ENCODE results near the gene B3GNT4.
A peak's percentile ranks its signal among the peaks of the same experiment; 100 is the strongest.
"Not testable (repeated sequence)": the region's sequence is repeated elsewhere in the genome, so short reads cannot be mapped to it uniquely, and the experiment has no call there.

Gene B3GNT4

GRCh38 chr12:122203301-122204166 is at the start of gene B3GNT4:
B3GNT4 (plus strand) TSS chr12:122203709; CDS start chr12:122204619, 910 bp downstream.
- DNase-seq: peak; percentile 86

- DNase-seq: no peak
These were observed 47.8 kb upstream of the B3GNT4 start for GRCh38 chr12:122155705-122156104.

DNA sequence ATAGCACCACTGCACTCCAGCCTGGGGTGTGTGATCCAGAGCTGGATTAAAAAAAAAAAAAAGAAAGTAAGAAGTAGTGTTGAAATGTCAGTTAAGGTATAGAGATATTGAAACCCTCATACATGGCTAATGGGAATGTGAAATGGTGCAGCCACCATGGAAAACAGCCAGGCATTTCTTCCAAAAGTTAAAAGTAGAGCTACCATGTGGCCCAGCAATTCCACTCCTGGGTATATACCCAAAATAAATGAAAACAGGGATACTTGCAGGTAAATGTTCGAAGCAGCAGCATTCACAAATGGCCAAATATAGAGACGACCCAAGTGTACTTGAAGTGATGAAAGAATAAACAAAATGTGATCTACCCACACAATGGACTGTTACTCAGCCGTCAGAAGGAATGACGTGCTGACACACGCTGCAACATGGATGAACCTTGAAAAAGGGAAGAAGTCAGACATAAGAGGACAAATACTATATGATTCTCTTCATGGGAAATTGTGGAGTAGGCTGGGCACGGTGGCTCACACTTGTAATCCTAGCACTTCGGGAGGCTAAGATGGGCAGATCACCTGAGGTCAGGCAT is 44.7 kb upstream of the B3GNT4 start:
- DNase-seq: no peak

- no peak for DNase-seq
These were observed 43.6 kb upstream of the B3GNT4 start for GRCh38 chr12:122159882-122160281.

DNA sequence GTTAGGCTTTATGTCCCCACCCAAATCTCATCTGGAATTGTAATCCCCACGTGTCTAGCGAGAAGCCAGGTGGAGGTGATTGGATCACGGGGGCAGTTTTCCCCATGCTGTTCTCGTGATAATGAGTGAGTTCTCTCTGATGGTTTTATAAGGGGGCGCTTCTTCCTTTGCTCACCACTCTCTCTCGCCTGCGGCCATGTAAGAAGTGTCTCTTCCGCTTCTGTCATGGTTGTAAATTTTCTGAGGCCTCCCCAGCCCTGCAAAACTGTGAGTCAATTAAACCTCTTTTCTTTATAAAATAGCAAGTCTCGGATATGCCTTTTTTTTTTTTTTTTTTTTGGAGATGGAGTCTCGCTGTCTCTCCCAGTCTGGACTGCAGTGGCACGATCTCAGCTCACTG is 42.7 kb upstream of the B3GNT4 start:
- DNase-seq: no peak

DNA sequence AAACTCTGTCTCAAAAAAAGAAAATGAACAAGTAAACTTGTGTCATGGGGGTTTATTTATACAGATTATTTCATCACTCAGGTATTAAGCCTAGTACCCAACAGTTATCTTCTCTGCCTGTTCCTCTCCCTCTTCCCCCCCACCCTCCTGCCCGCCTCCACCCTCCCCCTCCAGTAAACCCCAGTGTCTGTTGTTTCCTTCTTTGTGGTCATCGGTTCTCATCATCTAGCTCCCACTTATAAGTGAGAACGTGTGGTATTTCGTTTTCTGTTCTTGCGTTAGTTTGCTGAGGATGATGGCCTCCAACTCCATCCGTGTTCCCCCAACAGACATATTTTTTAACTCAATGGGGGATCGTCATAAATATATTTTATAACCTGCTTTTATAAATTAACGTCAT is 41.8 kb upstream of the B3GNT4 start:
- no peak for DNase-seq

DNA sequence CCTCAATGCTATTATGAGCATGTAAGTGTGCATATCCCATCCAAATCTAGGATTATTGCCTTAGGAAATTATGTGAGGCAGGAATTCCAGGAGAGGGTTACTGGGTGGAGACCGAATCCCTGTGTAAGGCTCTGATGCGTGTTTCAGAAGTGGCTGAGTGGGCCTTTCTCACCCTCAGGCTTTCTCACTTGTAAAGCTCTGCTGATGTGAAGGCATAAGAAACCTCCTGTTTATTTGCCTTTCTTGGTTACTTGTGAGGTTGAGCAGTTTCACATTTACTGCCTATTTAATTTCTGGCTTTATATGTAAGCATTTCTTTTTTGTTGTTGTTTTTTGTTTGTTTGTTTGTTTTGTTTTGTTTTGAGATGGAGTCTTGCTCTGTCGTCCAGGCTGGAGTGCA is 40.5 kb upstream of the B3GNT4 start:
- no peak for DNase-seq

DNA sequence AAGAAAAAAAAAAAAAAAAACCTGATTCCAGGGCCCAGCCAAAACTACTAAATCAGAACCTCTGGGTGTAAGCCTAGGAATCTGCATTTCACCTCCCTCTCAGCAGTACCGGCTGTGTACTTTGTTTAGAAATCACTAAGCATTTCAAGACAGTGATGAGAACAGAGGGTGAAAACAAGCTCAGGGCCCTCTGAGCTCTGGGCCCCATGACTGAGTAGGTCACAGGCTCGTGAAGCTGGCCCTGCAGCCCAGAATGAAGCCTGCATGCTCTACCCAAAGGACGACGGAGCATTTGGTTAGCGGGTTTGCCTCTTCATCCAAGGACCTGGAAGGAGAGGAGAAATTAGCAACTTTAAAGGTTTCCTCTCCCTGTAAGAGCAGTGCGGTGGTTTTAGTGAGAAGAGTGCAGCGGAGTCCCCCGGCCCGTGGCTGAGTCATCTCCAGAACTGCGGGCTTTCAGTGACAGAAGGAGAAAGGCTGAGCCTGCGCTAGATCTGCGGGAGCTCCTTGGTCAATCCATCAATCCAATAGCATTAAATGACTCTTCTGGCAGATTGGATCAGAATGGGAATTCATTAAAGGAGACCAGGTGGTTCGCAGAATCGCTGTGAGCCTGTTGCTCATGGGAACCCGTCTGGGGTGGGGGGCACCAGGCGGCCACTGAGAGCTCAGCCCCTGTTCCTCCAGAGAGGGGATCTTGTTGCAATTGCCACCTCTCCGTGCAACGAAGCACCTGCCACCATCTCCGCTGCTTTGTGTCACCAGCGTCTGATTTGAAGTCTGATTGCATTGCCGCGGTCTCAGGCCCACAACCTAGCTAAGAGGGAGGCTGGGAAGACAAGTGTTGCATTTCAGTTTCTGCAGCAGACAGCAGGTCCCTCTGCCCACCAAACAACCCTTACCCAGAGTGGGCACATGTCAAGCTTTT is 36.8 kb upstream of the B3GNT4 start:
- no peak for DNase-seq

DNA sequence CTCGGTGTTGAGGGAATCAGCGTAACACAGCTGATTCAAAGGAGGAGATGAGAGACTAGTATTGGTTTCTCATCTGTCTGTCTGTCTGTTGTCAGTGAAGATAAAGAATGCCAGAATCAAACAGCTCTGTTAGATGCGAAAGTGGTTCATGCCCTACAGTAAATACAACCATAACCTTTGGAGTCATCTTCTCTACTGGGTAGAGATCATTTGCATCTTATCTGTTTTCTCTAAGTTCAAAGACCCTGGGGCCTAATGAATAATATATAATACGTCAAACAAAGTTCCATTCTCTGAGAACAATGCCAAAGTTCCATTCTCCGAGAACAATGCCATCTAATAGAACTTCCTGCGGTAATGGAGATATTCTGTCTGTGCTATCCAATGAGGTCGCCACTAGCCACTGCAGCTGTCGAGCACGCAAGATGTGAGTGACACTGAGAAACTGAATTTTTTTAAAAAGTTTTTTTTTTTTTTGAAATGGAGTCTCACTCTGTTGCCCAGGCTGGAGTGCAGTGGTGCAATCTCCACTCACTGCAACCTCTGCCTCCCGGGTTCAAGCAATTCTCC is 36.1 kb upstream of the B3GNT4 start:
- no peak for DNase-seq

- no peak for DNase-seq
These were observed 35.0 kb upstream of the B3GNT4 start for GRCh38 chr12:122168492-122168891.

DNA sequence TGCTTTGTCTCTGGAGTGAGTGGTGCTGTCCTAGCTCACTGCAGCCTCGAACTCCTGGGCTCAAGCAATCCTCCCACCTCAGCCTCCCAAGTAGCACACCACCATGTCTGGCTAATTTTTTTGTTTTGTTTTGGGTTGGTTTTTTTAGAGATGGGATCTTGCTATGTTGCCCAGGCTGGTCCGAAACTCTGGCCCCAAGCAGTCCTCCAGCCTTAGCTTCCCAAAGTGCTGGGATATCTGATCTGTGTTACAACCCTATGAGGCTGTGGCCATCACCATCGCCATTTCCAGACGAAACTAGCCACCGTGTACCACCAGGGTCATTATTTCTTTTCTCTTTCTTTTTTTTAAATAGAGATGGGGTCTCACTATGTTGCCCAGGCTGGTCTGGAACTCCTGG is 32.1 kb upstream of the B3GNT4 start:
- no peak for DNase-seq

DNA sequence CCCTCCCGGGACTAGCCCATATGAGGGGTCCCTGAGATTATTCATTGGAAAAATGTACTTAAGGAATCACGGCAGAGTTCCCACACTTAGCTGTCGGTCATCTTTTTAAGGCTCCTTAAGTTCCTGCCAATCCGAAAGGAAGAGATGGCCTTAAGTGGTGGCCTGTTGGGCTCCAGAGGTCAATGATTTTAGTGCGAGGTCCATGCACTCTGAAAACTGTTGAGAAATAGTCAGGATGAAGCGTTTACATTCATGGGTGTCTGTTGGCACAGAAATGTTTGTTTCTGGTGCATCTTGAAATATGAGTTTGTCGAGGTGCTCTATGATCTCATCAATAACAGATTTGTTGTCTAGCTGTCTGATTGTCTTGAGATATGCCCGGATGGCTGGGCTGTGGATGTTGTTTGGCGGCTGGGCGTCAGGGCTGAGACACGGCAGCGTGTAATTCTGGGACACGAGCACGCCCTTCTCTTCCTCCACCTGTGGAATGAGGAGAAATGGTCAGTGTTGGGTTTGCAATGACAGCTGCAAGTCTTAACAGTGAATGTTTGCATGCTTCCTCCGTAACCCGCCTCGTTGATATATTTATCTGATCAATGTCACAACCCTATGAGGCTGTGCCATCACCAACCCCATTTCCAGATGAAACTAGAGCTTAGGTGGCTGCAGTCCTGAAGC is 31.1 kb upstream of the B3GNT4 start:
- no peak for DNase-seq

GRCh38 chr12:122174155-122174845 is 29.2 kb upstream of the B3GNT4 start, which contains the start of gene IL31:
IL31 (minus strand) TSS chr12:122174221; CDS start chr12:122174172, 49 bp downstream.
- DNase-seq: no peak

- not testable (repeated sequence) for DNase-seq
These were observed 27.0 kb upstream of the B3GNT4 start for GRCh38 chr12:122176473-122176872.

- peak; percentile 45 for DNase-seq
These were observed 20.5 kb upstream of the B3GNT4 start, which contains the start of gene LRRC43 for GRCh38 chr12:122182887-122183587. LRRC43 (plus strand) TSS chr12:122183123; CDS start chr12:122183145, 22 bp downstream.

- DNase-seq: no peak
These were observed 19.9 kb upstream of the B3GNT4 start for GRCh38 chr12:122183588-122183940.

- no peak for DNase-seq
These were observed 19.0 kb upstream of the B3GNT4 start for GRCh38 chr12:122184517-122184916.

GRCh38 chr12:122185079-122185478 is 18.4 kb upstream of the B3GNT4 start:
- DNase-seq: no peak

DNA sequence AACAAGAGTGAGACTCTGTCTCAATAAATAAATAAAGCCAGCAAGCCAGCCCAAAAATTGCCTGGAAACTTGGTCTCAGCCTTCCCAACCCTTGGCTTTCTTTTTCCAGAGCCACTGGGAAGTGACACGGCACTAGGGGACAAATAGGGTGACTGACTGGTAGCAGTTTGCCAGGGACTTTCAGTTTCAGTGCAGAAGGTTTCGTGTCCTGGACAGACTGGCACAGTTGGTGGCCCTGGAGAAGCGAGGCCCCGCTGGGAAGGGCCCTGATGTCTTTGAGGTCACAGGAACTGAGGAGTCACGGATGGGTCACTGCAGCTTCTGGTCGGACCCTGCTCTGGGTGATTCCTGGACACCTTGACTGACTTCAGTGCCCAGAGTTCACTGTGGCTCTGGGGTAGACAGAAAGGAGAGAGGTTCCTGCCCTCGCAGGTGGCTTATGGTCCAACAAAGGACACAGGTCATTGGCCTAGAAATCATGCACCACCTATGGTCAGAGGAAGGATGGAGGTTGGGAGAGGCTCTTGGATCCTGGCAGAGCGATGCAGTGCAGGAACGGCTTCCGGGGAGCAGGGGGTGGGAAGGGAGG is 17.9 kb upstream of the B3GNT4 start:
- DNase-seq: no peak

DNA sequence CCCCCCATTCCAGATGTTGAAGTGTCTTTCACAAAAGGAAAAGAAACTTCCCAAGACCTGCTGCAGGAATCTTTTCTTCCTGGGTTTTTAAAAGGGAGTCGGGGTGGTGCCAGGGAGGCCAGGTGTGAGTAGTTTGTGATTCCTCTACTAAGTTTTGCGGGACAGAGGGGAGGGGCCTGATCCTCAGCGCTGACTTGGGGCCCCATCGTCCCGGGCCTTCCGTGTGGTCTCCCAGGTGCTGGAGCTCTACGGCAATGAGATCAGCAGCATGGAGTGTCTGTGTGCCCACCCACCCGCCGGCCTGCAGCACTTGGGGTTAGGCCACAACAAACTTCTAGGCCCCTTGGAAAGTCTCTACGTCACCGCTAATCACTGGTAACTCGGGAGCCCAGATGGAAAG is 16.0 kb upstream of the B3GNT4 start:
- no peak for DNase-seq
